ENCODE measurements around the gene ZNF615. TPM values are rescaled to one million over a fixed set of nuclear protein-coding genes. Genes with fewer than 3 reads are reported as not detected.

Gene ZNF615
- total RNA-seq, 1 experiment from 2014 or later, result 5.3 TPM

DNA sequence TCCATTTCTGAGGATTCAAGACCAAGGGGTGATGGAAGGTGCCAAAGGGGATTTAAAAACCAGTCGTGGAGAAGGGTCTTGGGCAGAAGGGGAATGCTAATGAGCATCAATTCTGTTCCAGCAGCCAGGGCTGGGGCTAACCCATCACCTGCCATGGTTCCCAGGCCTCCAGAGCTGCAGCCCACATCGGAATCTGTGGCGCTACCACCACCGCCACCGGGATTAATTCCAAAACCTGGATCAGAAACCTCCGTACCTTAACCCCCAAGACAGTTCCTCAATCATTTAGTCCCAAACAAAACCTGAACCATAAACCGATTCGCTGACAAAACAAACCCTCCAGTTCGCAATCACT, 583 bp downstream of the ZNF615 start:
- Histone ChIP-seq H3K36me3 (ENCODE audit: low read depth) (peaks cover 18% of the 10 kb centered on the region; the same call in 1 of the 2 replicates), H3K79me2 (ENCODE audit: low read depth) (peaks cover 10% of the 10 kb centered on the region; the same call in 1 of the 2 replicates), H3K4me1 (replicated peaks; ENCODE audit: insufficient read depth) (peaks cover 8% of the 10 kb centered on the region), H3K9me3 (ENCODE audit: insufficient read depth, low read depth) (peaks cover 67% of the 10 kb centered on the region), H3F3A (ENCODE audit: insufficient read depth, low read depth) (no peaks in the 10 kb centered on the region), H3K4me3 (peak overlapping the region; percentile 95), H4K20me1 (ENCODE audit: insufficient read depth) (no peaks in the 10 kb centered on the region), H3K4me2 (peak overlapping the region; percentile 85), H3K27ac (no peak overlapping the region), H2AFZ (peak overlapping the region; percentile 100), H3K27me3 (ENCODE audit: insufficient read depth, low read depth) (no peaks in the 10 kb centered on the region), H3K9me2 (ENCODE audit: insufficient read depth) (no peaks in the 10 kb centered on the region)
- TSS peak; percentile 56 for BruUV-seq (replicated peaks)
- peak in 1 of 2 experiments; percentile 16 for DNase-seq
- ChIA-PET CTCF (no interaction called here), POLR2A (ENCODE audit: unreplicated experiment) (no interaction called here)
- intact Hi-C loops (cut with micrococcal nuclease; ENCODE audit: unreplicated experiment), result no loop called here
- TF ChIP-seq EZH2 (IDR thresholded peaks at IDR 0.05; ENCODE audit: low read depth) (no peak), CTCF (conservative IDR thresholded peaks at IDR 0.05) (no peak)

GRCh38 chr19:51994048-51994644, 13.9 kb downstream of the ZNF615 start:
- no TSS peak for BruUV-seq (replicated peaks)
- no peak for DNase-seq
- intact Hi-C loops (cut with micrococcal nuclease; ENCODE audit: unreplicated experiment), result no loop called here
- ChIA-PET POLR2A (ENCODE audit: unreplicated experiment) (no interaction called here), CTCF (no interaction called here)
- Histone ChIP-seq H3K27me3 (ENCODE audit: insufficient read depth, low read depth) (no peaks in the 10 kb centered on the region), H3K9me2 (ENCODE audit: insufficient read depth) (no peaks in the 10 kb centered on the region), H3K79me2 (ENCODE audit: low read depth) (no peaks in the 10 kb centered on the region), H2AFZ (no peak overlapping the region), H3K4me1 (replicated peaks; ENCODE audit: insufficient read depth) (no peaks in the 10 kb centered on the region), H3K9me3 (ENCODE audit: insufficient read depth, low read depth) (peaks cover 94% of the 10 kb centered on the region), H4K20me1 (ENCODE audit: insufficient read depth) (no peaks in the 10 kb centered on the region), H3K36me3 (ENCODE audit: low read depth) (peaks cover 41% of the 10 kb centered on the region; the same call in 1 of the 2 replicates), H3K4me3 (0 out of 2 replicates have a peak overlapping the region, but pooled peaks have one; percentile 16), H3K4me2 (no peak overlapping the region), H3K27ac (no peak overlapping the region), H3F3A (ENCODE audit: insufficient read depth, low read depth) (peaks cover 11% of the 10 kb centered on the region)
- TF ChIP-seq CTCF (conservative IDR thresholded peaks at IDR 0.05), result no peak
- no peak for TF ChIP-seq EZH2 (IDR thresholded peaks at IDR 0.05; ENCODE audit: low read depth)

DNA sequence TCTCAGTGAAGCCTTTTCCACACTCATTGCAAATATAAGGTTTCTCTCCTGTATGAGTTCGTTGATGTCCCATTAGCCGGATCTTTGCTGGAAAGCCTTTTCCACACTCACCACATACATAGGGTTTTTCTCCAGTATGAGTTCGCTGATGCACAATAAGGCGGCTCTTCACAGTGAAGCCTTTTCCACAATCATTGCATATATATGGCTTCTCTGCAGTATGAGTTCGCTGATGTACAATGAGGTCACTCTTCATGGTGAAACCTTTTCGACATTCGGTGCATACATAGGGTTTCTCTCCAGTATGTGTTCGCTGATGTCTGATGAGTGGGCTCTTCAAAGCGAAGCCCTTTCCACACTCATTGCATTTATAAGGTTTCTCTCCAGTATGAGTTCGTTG, 14.6 kb downstream of the ZNF615 start:
- H3K36me3 ChIP-seq (ENCODE audit: low read depth), result peaks cover 34% of the 10 kb centered on the region; the same call in 1 of the 2 replicates
- H3K27ac ChIP-seq, result no peak overlapping the region
- H3F3A ChIP-seq (ENCODE audit: insufficient read depth, low read depth), result peaks cover 11% of the 10 kb centered on the region
- no peaks in the 10 kb centered on the region for H3K4me1 ChIP-seq (replicated peaks; ENCODE audit: insufficient read depth)
- no TSS peak for BruUV-seq (replicated peaks)
- POLR2A ChIA-PET (ENCODE audit: unreplicated experiment), result no interaction called here
- no peak for DNase-seq
- no peak for TF ChIP-seq EZH2 (IDR thresholded peaks at IDR 0.05; ENCODE audit: low read depth)
- no peak for TF ChIP-seq CTCF (conservative IDR thresholded peaks at IDR 0.05)
- no peaks in the 10 kb centered on the region for H4K20me1 ChIP-seq (ENCODE audit: insufficient read depth)
- H3K4me3 ChIP-seq, result peak overlapping the region; percentile 9; the same call in 1 of the 2 replicates
- intact Hi-C loops (cut with micrococcal nuclease; ENCODE audit: unreplicated experiment), result no loop called here
- H2AFZ ChIP-seq, result no peak overlapping the region
- H3K4me2 ChIP-seq, result no peak overlapping the region
- H3K9me3 ChIP-seq (ENCODE audit: insufficient read depth, low read depth), result peaks cover 94% of the 10 kb centered on the region
- H3K27me3 ChIP-seq (ENCODE audit: insufficient read depth, low read depth), result no peaks in the 10 kb centered on the region
- CTCF ChIA-PET, result no interaction called here
- H3K9me2 ChIP-seq (ENCODE audit: insufficient read depth), result no peaks in the 10 kb centered on the region
- no peaks in the 10 kb centered on the region for H3K79me2 ChIP-seq (ENCODE audit: low read depth)

Measured in PC-9 (cell line).